Caco-2 (cell line): ENCODE data around the gene CASZ1. TPM values are rescaled to one million over a fixed set of nuclear protein-coding genes. Genes with fewer than 3 reads are reported as not detected.

Source experiments
- BruUV-seq: library from RNA; stranded (reverse); fragments of 400-500 nt; replicated peaks from 2 replicates; lab custom pipeline; 2021; lab: Mats Ljungman, UMichigan
- CTCF ChIA-PET: fragments of 300-600 bp; sonication (Branson Sonifier 250); formaldehyde crosslinking; loops from one replicate; lab custom pipeline; 2022; ENCODE audit warnings: antibody characterized with exemption; lab: Charles Lee
- POLR2A ChIA-PET: fragments of 300-600 bp; sonication (Branson Sonifier 250); formaldehyde crosslinking; loops from one replicate; lab custom pipeline; 2022; ENCODE audit warnings: antibody characterized with exemption; lab: Charles Lee
- DNase-seq, 2 experiments: peaks; one replicate each; pipeline versions ENCODE4 v3.0.0 to v3.0.0-alpha.2; 2020 to 2022
- H3K27me3 ChIP-seq: replicated peaks from 2 replicates; pipeline ENCODE4 v1.6.0; 2011; ENCODE audit warnings: low read length; ENCODE audit not compliant: control insufficient read depth, insufficient read depth
- H3K36me3 ChIP-seq: 2 replicates; pipeline ENCODE4 v1.5.1; 2011; ENCODE audit warnings: low read length; ENCODE audit not compliant: control insufficient read depth, insufficient read depth
- H3K4me1 ChIP-seq: fragments of 250-450 bp; sonication (Bioruptor Pico); 2 replicates; pipeline ENCODE4 v1.5.1; 2020; ENCODE audit warnings: mild to moderate bottlenecking
- H3K4me3 ChIP-seq: 2 replicates; pipeline ENCODE4 v1.5.1; 2011; ENCODE audit warnings: low read depth, mild to moderate bottlenecking, control low read depth, low read length
- H3K9me3 ChIP-seq: fragments of 250-450 bp; sonication (Bioruptor Pico); 2 replicates; pipeline ENCODE4 v1.5.1; 2020; ENCODE audit warnings: mild to moderate bottlenecking, moderate library complexity
- H3K27ac Mint-ChIP-seq: one replicate; pipeline ENCODE4 v1.8.0; 2022; ENCODE audit warnings: mixed read lengths; ENCODE audit not compliant: unreplicated experiment
- H3K27me3 Mint-ChIP-seq: one replicate; pipeline ENCODE4 v1.8.0; 2022; ENCODE audit warnings: mixed read lengths; ENCODE audit not compliant: insufficient read depth, unreplicated experiment
- H3K36me3 Mint-ChIP-seq: one replicate; pipeline ENCODE4 v1.8.0; 2022; ENCODE audit warnings: mild to moderate bottlenecking, mixed read lengths; ENCODE audit not compliant: insufficient read depth, unreplicated experiment
- H3K4me1 Mint-ChIP-seq: one replicate; pipeline ENCODE4 v1.8.0; 2022; ENCODE audit warnings: low read depth, mixed read lengths; ENCODE audit not compliant: unreplicated experiment
- H3K4me3 Mint-ChIP-seq: one replicate; pipeline ENCODE4 v1.8.0; 2022; ENCODE audit warnings: mild to moderate bottlenecking, moderate library complexity, mixed read lengths; ENCODE audit not compliant: unreplicated experiment
- H3K9me3 Mint-ChIP-seq: one replicate; pipeline ENCODE4 v1.8.0; 2022; ENCODE audit warnings: mixed read lengths; ENCODE audit not compliant: unreplicated experiment
- CTCF ChIP-seq, 2 experiments: fragments of 200-600 bp in 1 of 2; IDR thresholded peaks; 1 replicate in 1 of 2; 2 replicates in 1 of 2; pipeline versions ENCODE4 v1.5.1 to v1.8.0; 2011 to 2022; ENCODE audit warnings: antibody characterized with exemption in 1 of 2, control low read depth in 1 of 2, inconsistent platforms in 1 of 2, low read depth in 1 of 2, low read length in 1 of 2, mild to moderate bottlenecking in 1 of 2, moderate library complexity in 1 of 2; ENCODE audit not compliant: insufficient read depth in 1 of 2, severe bottlenecking in 1 of 2, unreplicated experiment in 1 of 2
- intact Hi-C: fragments of 100-400 bp; cut with micrococcal nuclease; formaldehyde crosslinking; loops from one replicate; pipeline ENCODE4 v1.10.0; 2022; ENCODE audit not compliant: unreplicated experiment
- total RNA-seq: library from RNA; stranded (reverse); gene quantifications from 2 replicates; pipeline ENCODE4 v1.2.3, GENCODE V29; 2022

Gene CASZ1
- total RNA-seq, 1 experiment from 2014 or later, result 10.9 TPM

GRCh38 chr1:10773851-10774614, 22.4 kb downstream of the CASZ1 start:
- TF ChIP-seq CTCF (IDR thresholded peaks at IDR 0.05; ENCODE audit: insufficient read depth in 1 of 2, low read depth in 1 of 2, low read length in 1 of 2, severe bottlenecking in 1 of 2, unreplicated experiment in 1 of 2), result no peak
- POLR2A ChIA-PET, result no interaction called here
- CTCF ChIA-PET, result no interaction called here
- no peaks in the 10 kb centered on the region for H3K27me3 ChIP-seq
- Mint-ChIP-seq H3K27me3 (no peaks in the 10 kb centered on the region), H3K36me3 (no peaks in the 10 kb centered on the region), H3K4me1 (no peaks in the 10 kb centered on the region), H3K4me3 (no peak overlapping the region), H3K27ac (no peak overlapping the region), H3K9me3 (no peaks in the 10 kb centered on the region)
- no peak overlapping the region for H3K4me3 ChIP-seq
- no peaks in the 10 kb centered on the region for H3K36me3 ChIP-seq
- BruUV-seq, result no TSS peak
- intact Hi-C loops, result no loop called here
- H3K9me3 ChIP-seq, result no peaks in the 10 kb centered on the region
- no peak for DNase-seq
- no peaks in the 10 kb centered on the region for H3K4me1 ChIP-seq

- H3K27me3 ChIP-seq, result no peaks in the 10 kb centered on the region
- no peak overlapping the region for H3K4me3 ChIP-seq
- intact Hi-C loops, result no loop called here
- Mint-ChIP-seq H3K4me3 (no peak overlapping the region), H3K36me3 (no peaks in the 10 kb centered on the region), H3K9me3 (no peaks in the 10 kb centered on the region), H3K27ac (no peak overlapping the region), H3K27me3 (no peaks in the 10 kb centered on the region), H3K4me1 (no peaks in the 10 kb centered on the region)
- TF ChIP-seq CTCF (IDR thresholded peaks at IDR 0.05; ENCODE audit: insufficient read depth in 1 of 2, low read depth in 1 of 2, low read length in 1 of 2, severe bottlenecking in 1 of 2, unreplicated experiment in 1 of 2), result no peak
- no TSS peak for BruUV-seq
- no peaks in the 10 kb centered on the region for H3K4me1 ChIP-seq
- H3K36me3 ChIP-seq, result no peaks in the 10 kb centered on the region
- H3K9me3 ChIP-seq, result no peaks in the 10 kb centered on the region
- ChIA-PET CTCF (no interaction called here), POLR2A (no interaction called here)
- no peak for DNase-seq
Observed at GRCh38 chr1:10773376-10773775, 23.1 kb downstream of the CASZ1 start.

GRCh38 chr1:10772711-10773110, 23.7 kb downstream of the CASZ1 start:
- no TSS peak for BruUV-seq
- ChIA-PET POLR2A (interaction anchor here (0.7 kb wide), 1 partner anchor 168 kb away, joined by 4 read pairs; no protein-coding TSS in a partner anchor), CTCF (no interaction called here)
- intact Hi-C loops, result no loop called here
- no peaks in the 10 kb centered on the region for H3K9me3 Mint-ChIP-seq
- no peaks in the 10 kb centered on the region for H3K4me1 Mint-ChIP-seq
- Histone ChIP-seq H3K27me3 (no peaks in the 10 kb centered on the region), H3K36me3 (no peaks in the 10 kb centered on the region), H3K4me3 (no peak overlapping the region), H3K9me3 (no peaks in the 10 kb centered on the region), H3K4me1 (no peaks in the 10 kb centered on the region)
- no peak overlapping the region for H3K27ac Mint-ChIP-seq
- DNase-seq, result no peak
- no peak overlapping the region for H3K4me3 Mint-ChIP-seq
- H3K27me3 Mint-ChIP-seq, result no peaks in the 10 kb centered on the region
- no peak for TF ChIP-seq CTCF (IDR thresholded peaks at IDR 0.05; ENCODE audit: insufficient read depth in 1 of 2, low read depth in 1 of 2, low read length in 1 of 2, severe bottlenecking in 1 of 2, unreplicated experiment in 1 of 2)
- H3K36me3 Mint-ChIP-seq, result no peaks in the 10 kb centered on the region
